HepG2 (cell line): Measurements from ENCODE around the gene GSTA1. TPM values are rescaled to one million over a fixed set of nuclear protein-coding genes. Genes with fewer than 3 reads are reported as not detected.
"Not testable (repeated sequence)": the region's sequence is repeated elsewhere in the genome, so short reads cannot be mapped to it uniquely, and the experiment has no call there.

Source experiments
- ATAC-seq: fragments of 200-7000 bp; cut with Tn5 transposase; 3 replicates; pipeline ENCODE4 v1.9.1; 2020; ENCODE audit warnings: mild to moderate bottlenecking, moderate library complexity
- BruUV-seq: library from RNA; stranded (reverse); fragments of 400-500 nt; replicated peaks from 2 replicates; lab custom pipeline; 2021; lab: Mats Ljungman, UMichigan
- CTCF ChIA-PET: fragments of 300-600 bp; formaldehyde crosslinking; extraction: SDS; loops from one replicate; lab custom pipeline; 2021; ENCODE audit warnings: low total read pairs, inconsistent platforms, low intra/inter-chr PET ratio; lab: Yijun Ruan, JAX
- POLR2A ChIA-PET: fragments of 350-600 bp; sonication (Branson Sonifier 250); formaldehyde crosslinking; loops from one replicate; lab custom pipeline; 2020; ENCODE audit warnings: antibody characterized with exemption, inconsistent platforms; lab: Yijun Ruan, JAX
- DNase-seq: peaks from one replicate; pipeline ENCODE4 v3.0.0-alpha.2; 2015; ENCODE audit warnings: low spot score
- FAIRE-seq: peaks from 3 replicates; lab custom pipeline; 2011; peaks lifted over from hg19 to GRCh38; lab: Jason Lieb, UNC
- H2AFZ ChIP-seq: one replicate; pipeline ENCODE4 v1.6.1; 2011; ENCODE audit warnings: low read length, inconsistent platforms
- H3K27ac ChIP-seq: fragments of 300-600 bp; 3 replicates; pipeline ENCODE4 v1.8.0; 2011; ENCODE audit warnings: mixed run types, mild to moderate bottlenecking, mixed read lengths, low read length, inconsistent platforms; ENCODE audit not compliant: insufficient read depth; ENCODE audit errors: extremely low read length
- H3K27me3 ChIP-seq, 2 experiments: fragments of 200-600 bp in 1 of 2; 2 replicates in 1 of 2; 3 replicates in 1 of 2; pipeline versions ENCODE4 v1.6.0 to v1.8.0; 2011; ENCODE audit warnings: low read length in 2 of 2, mild to moderate bottlenecking in 2 of 2, moderate library complexity in 2 of 2, inconsistent platforms in 1 of 2; ENCODE audit not compliant: insufficient read depth in 2 of 2, control insufficient read depth in 1 of 2
- H3K36me3 ChIP-seq, 2 experiments: fragments of 200-600 bp in 1 of 2; replicated peaks in 1 of 2; 2 replicates in 1 of 2; 3 replicates in 1 of 2; pipeline versions ENCODE4 v1.5.1 to v1.8.0; 2011; ENCODE audit warnings: low read length in 2 of 2, inconsistent platforms in 1 of 2; ENCODE audit not compliant: insufficient read depth in 2 of 2, control insufficient read depth in 1 of 2
- H3K4me1 ChIP-seq: 2 replicates; pipeline ENCODE4 v1.5.1; 2012; ENCODE audit warnings: low read length, inconsistent platforms; ENCODE audit not compliant: insufficient read depth
- H3K4me2 ChIP-seq: 2 replicates; pipeline ENCODE4 v1.6.0; 2011; ENCODE audit warnings: low read depth, low read length, inconsistent platforms
- H3K4me3 ChIP-seq, 3 experiments: fragments of 200-600 bp in 1 of 3; sonication (generic), shearing (Covaris generic) in 1 of 3; replicated peaks in 1 of 3; 2 replicates each; pipeline ENCODE4 v1.5.1; 2011 to 2016; ENCODE audit warnings: low read length in 3 of 3, inconsistent platforms in 2 of 3, low read depth in 2 of 3, mild to moderate bottlenecking in 2 of 3, control low read depth in 1 of 3, mixed read lengths in 1 of 3; ENCODE audit not compliant: insufficient read depth in 1 of 3
- H3K79me2 ChIP-seq: one replicate; pipeline ENCODE4 v1.6.1; 2011; ENCODE audit warnings: low read length, inconsistent platforms; ENCODE audit not compliant: insufficient read depth
- H3K9ac ChIP-seq: 2 replicates; pipeline ENCODE4 v1.6.0; 2011; ENCODE audit warnings: mild to moderate bottlenecking, low read depth, low read length, inconsistent platforms; ENCODE audit not compliant: insufficient read depth
- H3K9me3 ChIP-seq: 2 replicates; pipeline ENCODE4 v1.5.1; 2012; ENCODE audit warnings: mild to moderate bottlenecking, low read length
- H4K20me1 ChIP-seq: 2 replicates; pipeline ENCODE4 v1.6.0; 2011; ENCODE audit warnings: inconsistent platforms, mild to moderate bottlenecking, low read length, moderate library complexity; ENCODE audit not compliant: insufficient read depth
- ARHGAP35 ChIP-seq: sonication (generic); formaldehyde crosslinking; IDR thresholded peaks from 2 replicates; pipeline ENCODE4 v1.9.0; 2022; ENCODE audit warnings: mild to moderate bottlenecking, inconsistent platforms, moderate library complexity, missing genetic modification reagents, borderline replicate concordance
- CHD4 ChIP-seq: fragments of 200-600 bp; sonication (generic); IDR thresholded peaks from 2 replicates; pipeline ENCODE4 v1.7.0; 2017; ENCODE audit warnings: mild to moderate bottlenecking, low read length, borderline replicate concordance
- E2F1 ChIP-seq: sonication (generic); formaldehyde crosslinking; IDR thresholded peaks from 2 replicates; pipeline ENCODE4 v1.5.0; 2020; ENCODE audit warnings: missing genetic modification reagents
- FIP1L1 ChIP-seq: fragments of 200-400 bp; formaldehyde crosslinking; IDR thresholded peaks from 2 replicates; pipeline ENCODE4 v1.6.1; 2018; ENCODE audit warnings: low read depth, mild to moderate bottlenecking, low read length, moderate library complexity, borderline replicate concordance; ENCODE audit not compliant: insufficient read depth
- FOXA1 ChIP-seq, 2 experiments: fragments of 450-650 bp in 1 of 2; sonication (generic) in 1 of 2; formaldehyde crosslinking in 1 of 2; IDR thresholded peaks; 2 replicates each; pipeline versions ENCODE4 v1.4.0 to v1.6.1; 2016 to 2020; ENCODE audit warnings: missing genetic modification reagents in 1 of 2
- KDM1A ChIP-seq: IDR thresholded peaks from 2 replicates; pipeline ENCODE4 v1.6.1; 2016; ENCODE audit warnings: missing compliant biosample characterization
- PBX3 ChIP-seq: sonication (generic); formaldehyde crosslinking; IDR thresholded peaks from 2 replicates; pipeline ENCODE4 v1.8.1; 2023; ENCODE audit warnings: missing genetic modification reagents, inconsistent platforms, borderline replicate concordance
- SRF ChIP-seq: IDR thresholded peaks from 2 replicates; pipeline ENCODE4 v1.6.1; 2011; ENCODE audit warnings: mild to moderate bottlenecking, low read depth, low read length, moderate library complexity
- TGIF2 ChIP-seq: IDR thresholded peaks from 2 replicates; pipeline ENCODE4 v1.6.1; 2016; ENCODE audit warnings: control low read depth, missing compliant biosample characterization
- ZNF333 ChIP-seq: sonication (generic); formaldehyde crosslinking; IDR thresholded peaks from 2 replicates; pipeline ENCODE4 v1.4.0; 2020; ENCODE audit warnings: mild to moderate bottlenecking, missing genetic modification reagents, borderline replicate concordance
- WGBS: methylation state at CpG from one replicate; pipeline ENCODE4 v1.1.6; 2017; ENCODE audit warnings: low lambda C conversion rate; 5-methylcytosine and 5-hydroxymethylcytosine counted together
- in situ Hi-C: cut with HindIII; loops from 2 replicates; pipeline ENCODE4 v1.10.0; 2017; ENCODE audit warnings: low pct_unique_long_range_greater_than_20kb; ENCODE audit not compliant: extremely low pct_ligation_motif_present
- intact Hi-C: fragments of 100-400 bp; cut with micrococcal nuclease; formaldehyde crosslinking; loops from one replicate; pipeline ENCODE4 v1.10.0; 2022; ENCODE audit not compliant: unreplicated experiment
- polyA plus RNA-seq, 8 experiments: library from polyadenylated mRNA; depleted of rRNA in 3 of 8; stranded (reverse) in 7 of 8; unstranded in 1 of 8; fragments of >200 nt; fragmentation: Illumina TruSeq in 4 of 8; extraction: Trizol in 4 of 8; gene quantifications; 2 replicates each; pipeline versions ENCODE4 v1.2.1 to v1.2.3, GENCODE V29; 2011 to 2016; ENCODE audit warnings: low read depth in 4 of 8, missing spikeins in 1 of 8, mixed read lengths in 1 of 8; ENCODE audit not compliant: insufficient read depth in 1 of 8
- total RNA-seq, 5 experiments: library from RNA; depleted of rRNA; stranded (reverse); fragments of >200 nt; fragmentation: Illumina TruSeq; extraction: Trizol; gene quantifications; 2 replicates each; pipeline ENCODE4 v1.2.3, GENCODE V29; 2016; ENCODE audit warnings: low read depth in 1 of 5

Gene GSTA1
- total and polyA plus RNA-seq, 2 of the 13 experiments (the other 11 are each of a cell fraction or from before 2014, with no cell fraction given), result 6.2 to 282 TPM

DNA sequence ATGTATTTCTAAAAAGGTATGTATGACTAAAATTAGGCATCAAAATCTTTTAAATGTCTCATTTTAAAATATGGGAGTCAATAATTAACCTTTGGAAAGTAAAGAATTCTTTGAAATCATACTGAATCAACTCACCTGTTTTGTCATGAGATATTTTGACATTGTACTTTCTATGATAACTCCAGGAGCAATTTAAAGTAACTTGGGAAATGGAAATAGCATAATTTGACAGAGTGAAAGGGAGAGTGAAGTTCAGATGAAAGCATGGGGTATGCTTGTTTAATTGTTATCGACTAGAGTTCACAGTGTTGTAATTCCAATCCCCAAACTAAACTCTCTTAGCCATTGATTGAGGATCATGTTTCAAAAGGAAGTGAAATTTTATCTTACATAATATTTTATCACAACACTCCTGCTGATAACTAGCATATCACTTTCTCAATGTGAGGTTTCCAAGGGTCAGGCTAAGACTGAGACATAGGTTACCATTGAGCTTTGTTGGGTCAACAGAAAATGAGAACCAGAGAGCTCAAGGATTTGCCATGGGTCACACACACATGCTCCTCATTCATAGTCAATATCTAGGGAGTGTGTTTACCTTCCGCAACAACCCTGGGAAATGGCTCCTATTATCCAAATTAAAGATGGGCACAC lies 2.3 kb downstream of the GSTA1 start (continued):
- TF ChIP-seq SRF (no peak), CHD4 (no peak), KDM1A (CRISPR knock-in tag) (no peak), PBX3 (CRISPR knock-in tag) (no peak), FOXA1 (IDR thresholded peaks at IDR 0.05) (no peak), FOXA1 (CRISPR knock-in tag; IDR thresholded peaks at IDR 0.05) (peak; percentile 70), ARHGAP35 (no peak), ZNF333 (CRISPR knock-in tag) (no peak), E2F1 (CRISPR knock-in tag) (peak; percentile 25; the same call in 1 of the 2 replicates), FIP1L1 (no peak), TGIF2 (CRISPR knock-in tag) (no peak)

GRCh38 chr6:52799272-52799671 lies 4.3 kb downstream of the GSTA1 start:
- 89% methylated on average over 1 of the region's 1 CpG for WGBS
- H3K79me2 ChIP-seq, POLR2A ChIA-PET, FAIRE-seq, H3K4me3 ChIP-seq, H2AFZ ChIP-seq, H3K9me3 ChIP-seq, H3K27ac ChIP-seq, DNase-seq, H3K9ac ChIP-seq, ATAC-seq, H3K27me3 ChIP-seq, in situ Hi-C loops, H4K20me1 ChIP-seq, CTCF ChIA-PET, intact Hi-C loops, H3K4me2 ChIP-seq, BruUV-seq, H3K36me3 ChIP-seq: not testable (repeated sequence)
- peaks cover 40% of the 10 kb centered on the region for H3K4me1 ChIP-seq

DNA sequence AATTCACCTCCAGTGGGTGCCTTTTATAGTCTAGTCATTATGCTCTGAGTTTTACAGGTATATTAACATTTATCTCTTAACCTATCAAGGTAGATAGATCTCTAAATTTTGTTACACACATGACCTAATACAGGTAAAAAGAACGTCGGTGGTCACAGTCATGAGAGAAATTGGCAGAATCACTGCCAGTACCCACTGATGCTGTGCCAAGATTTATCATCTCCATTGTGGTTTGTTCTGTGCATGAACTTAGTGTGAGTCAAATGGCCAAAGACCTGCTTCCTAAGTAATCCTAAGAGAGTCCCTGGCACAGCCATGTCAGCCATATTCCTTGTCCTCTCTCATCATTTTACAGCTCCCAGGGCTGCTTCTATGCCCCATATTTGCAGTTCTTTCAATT lies 9.2 kb downstream of the GSTA1 start:
- H3K4me2 ChIP-seq, CTCF ChIA-PET, FAIRE-seq, BruUV-seq, H3K4me3 ChIP-seq, H3K36me3 ChIP-seq, H3K9ac ChIP-seq, H2AFZ ChIP-seq, POLR2A ChIA-PET, intact Hi-C loops, H3K27me3 ChIP-seq, DNase-seq, in situ Hi-C loops, ATAC-seq, H4K20me1 ChIP-seq, H3K27ac ChIP-seq, H3K79me2 ChIP-seq: not testable (repeated sequence)
- Histone ChIP-seq H3K4me1 (peaks cover 18% of the 10 kb centered on the region), H3K9me3 (peaks cover 13% of the 10 kb centered on the region)
- 98% methylated on average over 2 of the region's 2 CpGs for WGBS
